GM18868 (cell line): ENCODE results near the gene CALD1.
A peak's percentile ranks its signal among the peaks of the same experiment; 100 is the strongest.

ENCODE experiments used
- ATAC-seq: cut with Tn5 transposase; IDR thresholded peaks from one replicate; pipeline ENCODE4 v1.9.1; 2021; ENCODE audit warnings: mild to moderate bottlenecking, moderate library complexity; ENCODE audit not compliant: unreplicated experiment

CALD1 gene

GRCh38 chr7:134856091-134856490 is 76.7 kb downstream of the CALD1 start:
- ATAC-seq: no peak

GRCh38 chr7:134856691-134857090 is 77.3 kb downstream of the CALD1 start:
- ATAC-seq: no peak

DNA sequence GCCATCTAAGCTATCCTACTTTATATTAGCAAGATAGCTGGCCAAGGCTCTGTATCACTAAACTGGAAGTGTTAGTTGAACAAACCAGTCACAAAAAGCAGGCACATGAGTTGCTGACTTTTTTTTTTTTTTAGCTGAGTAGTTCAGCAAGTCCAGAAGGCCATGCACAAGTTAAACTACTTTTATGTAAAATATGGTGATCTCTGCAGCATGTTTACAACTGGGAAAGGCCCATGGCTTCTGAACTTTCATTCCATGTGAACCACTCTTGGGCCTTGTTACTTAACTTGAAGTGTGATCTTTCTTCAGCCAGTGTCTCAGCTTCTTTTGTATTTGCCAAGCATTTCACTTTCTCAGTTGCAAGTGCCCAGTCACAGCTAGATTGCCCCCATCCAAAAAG is 78.5 kb downstream of the CALD1 start:
- ATAC-seq: no peak

DNA sequence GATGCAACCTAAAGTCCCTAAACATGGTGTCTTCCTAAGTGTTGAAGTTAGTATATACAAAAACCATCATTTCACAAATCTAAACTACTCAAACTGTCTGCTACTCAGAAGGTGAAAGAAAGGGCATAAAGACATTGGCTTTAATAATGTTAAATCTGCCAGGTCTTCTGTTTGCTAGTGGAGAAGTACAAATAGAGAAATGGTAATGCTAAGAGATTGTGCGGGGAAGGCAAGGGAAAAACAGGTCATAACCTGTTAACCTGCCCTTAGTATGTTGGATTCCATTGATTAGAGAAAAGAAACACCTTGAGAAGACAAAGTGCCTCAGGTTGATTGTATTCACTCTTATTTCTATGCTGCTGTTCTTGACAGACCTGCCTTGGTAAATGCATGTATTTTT is 80.3 kb downstream of the CALD1 start:
- no peak for ATAC-seq

DNA sequence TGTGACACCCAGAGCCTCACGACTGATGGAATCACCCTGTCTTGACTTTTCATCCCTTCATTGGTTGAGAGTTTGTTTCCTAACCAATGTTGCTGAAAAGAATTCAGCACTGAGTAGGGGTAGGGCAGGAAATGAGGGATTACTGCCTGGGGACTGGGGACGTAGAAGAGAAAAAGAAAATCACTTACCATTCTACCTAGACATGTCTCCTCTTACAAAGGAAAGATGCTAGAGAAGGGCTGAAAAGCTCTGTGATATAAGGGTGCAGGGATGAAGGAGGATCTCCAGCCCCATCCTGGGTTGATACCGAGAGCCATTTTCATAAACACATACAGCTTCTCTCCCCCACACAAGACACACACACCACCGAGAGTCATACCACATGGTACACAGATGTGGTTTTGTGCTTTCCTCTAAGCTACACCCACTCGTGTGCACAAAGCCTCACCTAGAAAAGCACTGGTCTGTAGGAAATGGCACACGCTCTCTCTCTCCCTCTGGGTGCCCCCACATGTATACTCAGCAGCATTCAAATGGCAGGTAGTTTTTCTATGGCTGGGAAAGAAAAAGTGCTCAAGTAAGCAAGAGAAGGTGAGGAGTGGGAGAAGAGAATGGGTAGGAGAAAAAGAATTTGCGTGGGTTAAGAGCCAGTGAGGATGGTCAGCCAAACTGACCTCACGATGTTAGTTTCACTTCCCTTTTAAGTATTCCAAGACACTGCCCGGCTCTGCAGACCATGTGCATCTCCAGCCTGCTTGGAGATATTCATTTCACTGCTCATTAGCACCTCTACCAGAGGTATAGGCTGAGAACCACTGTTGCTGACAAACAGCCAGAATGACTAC is 85.8 kb downstream of the CALD1 start:
- ATAC-seq: peak; percentile 75

DNA sequence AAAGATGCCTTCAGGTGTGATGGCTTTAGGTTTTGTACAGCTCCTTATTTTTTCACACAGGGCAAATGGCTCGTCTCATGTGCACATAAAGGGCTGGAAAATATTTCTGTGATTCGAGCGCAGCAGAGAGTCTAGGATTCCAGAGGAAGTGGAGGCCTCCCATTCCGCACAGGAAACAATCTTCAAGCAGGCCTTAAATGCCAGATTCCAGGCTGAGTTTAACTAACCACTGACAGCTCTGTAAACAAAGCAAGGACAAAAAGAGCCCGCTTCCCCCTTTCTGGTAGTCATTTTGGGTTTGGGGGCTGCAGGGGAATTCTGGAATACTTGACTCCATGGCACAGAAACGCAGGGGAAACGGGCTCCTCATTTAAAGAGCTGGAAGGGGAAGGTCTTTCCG is 87.2 kb downstream of the CALD1 start:
- ATAC-seq: no peak

DNA sequence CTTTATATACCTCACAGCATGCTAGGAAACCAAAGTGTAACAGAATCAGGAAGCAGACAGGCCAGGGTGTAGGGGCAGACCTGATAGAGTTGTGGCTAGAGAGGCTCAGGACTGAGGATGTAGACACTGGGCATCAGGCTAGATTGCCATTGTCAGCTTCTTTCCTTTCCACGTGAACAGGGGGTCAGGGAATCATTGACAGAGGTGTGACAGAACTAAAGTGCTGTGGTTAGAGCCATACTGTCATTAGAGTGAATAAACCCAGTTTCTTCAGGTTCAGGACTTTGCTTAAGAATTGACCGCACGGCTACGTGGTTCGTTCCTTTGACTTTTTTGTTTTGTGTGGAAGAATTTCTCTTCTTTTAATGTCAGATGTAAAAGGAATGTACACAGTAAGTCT is 90.7 kb downstream of the CALD1 start:
- no peak for ATAC-seq

- no peak for ATAC-seq
Measured at GRCh38 chr7:134870781-134871180, 91.3 kb downstream of the CALD1 start.

- ATAC-seq: no peak
Measured at GRCh38 chr7:134873253-134873652, 93.8 kb downstream of the CALD1 start.

GRCh38 chr7:134874407-134874806 is 95.0 kb downstream of the CALD1 start:
- ATAC-seq: no peak

DNA sequence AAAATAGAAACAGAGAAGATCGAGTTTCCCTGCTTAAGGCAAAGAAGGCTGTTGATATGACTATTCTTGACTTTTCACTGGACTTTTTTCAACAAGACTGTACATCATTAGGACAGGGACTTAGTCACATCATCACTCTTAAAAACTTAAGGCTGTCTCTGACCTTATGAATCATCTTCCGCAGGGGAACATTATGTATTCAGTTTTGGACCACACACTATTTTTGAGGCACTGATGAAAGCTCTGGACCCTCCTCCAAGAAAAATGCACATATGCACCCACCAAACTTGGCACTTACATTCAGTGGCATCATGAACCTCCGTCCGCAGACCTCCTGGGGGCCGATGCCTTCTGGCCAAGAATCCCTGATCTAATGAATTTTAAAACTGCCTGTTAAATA is 96.4 kb downstream of the CALD1 start:
- ATAC-seq: no peak

DNA sequence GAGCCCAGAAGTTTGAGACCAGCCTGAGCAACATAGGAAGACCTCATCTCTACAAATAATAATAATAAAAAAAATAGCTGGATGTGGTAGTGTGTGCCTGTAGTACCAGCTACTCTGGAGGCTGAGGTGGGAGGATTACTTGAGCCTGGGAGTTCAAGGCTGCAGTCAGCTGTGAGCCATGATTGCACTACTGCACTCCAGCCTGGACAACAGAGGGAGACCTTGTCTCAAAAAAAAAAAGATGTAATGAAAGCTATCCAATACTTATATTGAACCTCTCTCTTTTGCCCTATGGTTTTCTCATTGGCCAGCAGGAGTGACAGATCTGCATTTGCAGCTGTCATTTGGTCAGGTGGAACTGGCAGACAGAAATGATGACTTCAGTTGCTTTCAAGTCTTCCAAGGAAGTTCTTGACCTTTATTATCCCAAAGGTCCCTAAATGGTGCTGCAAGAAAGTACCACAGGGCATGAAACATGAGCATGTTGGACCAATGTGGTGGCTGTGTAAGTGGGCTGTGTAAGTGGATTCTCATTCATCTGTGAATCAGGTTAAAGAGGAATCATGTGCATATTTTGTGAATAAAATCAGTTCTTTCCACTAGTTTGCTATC is 99.4 kb downstream of the CALD1 start:
- no peak for ATAC-seq

DNA sequence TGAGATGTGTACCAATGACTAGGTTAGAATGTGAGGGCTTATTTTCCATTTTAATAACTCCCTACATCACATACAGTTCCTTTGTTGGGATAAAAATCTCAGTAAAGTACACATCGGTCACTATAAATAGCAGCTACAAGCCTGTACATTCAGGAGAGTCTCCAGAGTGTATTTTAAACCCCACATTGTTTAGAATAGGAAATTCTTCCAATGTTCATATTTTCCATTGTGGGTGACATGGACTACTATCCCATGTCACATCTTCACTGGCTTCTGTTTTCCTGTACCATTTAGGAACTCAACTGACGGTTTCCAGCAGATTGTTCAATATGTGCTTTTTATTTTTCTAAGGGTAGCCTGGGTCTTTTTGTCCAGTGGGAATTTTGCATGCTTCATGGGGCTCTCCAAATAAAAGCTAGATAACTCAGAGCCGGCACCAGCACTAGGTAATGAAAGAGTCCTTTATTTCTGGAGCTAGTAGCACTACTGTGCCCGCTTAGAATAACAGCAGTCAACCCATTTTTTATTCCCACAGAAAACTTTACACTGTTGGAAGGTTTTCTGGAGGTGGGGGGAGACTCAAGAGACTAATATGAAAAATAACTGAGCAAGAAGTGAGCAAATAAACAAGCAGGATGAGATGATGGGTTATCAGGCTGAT is 100.5 kb downstream of the CALD1 start:
- ATAC-seq: no peak

GRCh38 chr7:134882481-134882880 is 103.0 kb downstream of the CALD1 start:
- no peak for ATAC-seq

GRCh38 chr7:134885967-134886352 is 106.5 kb downstream of the CALD1 start:
- no peak for ATAC-seq

DNA sequence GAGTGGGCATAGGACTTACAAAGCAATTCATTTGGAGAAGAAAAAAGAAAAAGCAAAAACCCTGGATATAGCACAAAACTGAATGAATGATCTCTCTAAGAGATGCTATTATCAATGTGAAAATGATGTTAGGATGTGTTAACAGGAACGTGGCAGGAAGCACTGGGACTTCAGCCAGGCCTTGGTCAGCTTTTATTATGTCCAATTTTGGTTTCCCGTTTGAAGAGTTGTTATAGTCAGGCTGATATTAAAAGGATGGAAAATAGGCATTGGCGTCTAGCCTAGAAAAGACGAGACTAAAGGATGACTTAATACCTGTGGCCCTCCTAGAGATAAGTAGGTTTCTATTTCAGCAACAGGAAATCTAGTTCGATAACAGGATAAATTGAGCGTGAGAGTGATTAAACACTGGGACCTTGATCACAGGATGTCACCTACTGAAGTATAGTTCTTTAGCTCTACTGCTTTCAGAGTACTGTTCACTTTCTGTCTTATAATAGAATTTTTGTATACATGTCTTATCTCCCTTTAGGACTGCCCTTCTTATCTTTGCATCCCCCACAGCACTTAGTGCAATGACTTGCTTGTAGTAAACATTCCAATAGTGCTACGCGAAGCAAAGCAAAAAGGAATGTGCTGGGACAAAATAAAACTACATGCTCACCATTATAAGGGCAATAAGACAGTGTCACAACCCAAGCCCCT is 107.1 kb downstream of the CALD1 start:
- no peak for ATAC-seq

DNA sequence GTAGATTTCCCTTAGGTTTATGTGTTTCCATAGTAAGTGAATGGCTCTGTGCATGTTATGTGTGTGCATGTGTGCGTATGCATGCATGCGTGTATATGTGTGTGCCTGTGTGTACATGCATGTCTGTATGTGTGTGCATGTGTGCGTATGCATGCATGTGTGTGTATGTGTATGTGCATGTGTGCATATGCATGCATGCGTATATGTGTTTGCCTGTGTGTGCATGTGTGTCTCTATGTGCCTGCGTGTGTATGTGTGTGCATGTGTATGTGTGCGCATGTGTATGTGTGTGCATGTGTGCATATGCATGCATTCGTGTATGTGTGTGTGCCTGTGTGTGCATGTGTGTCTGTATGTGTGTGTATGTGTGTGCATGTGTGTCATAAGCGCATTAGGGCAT is 108.1 kb downstream of the CALD1 start:
- no peak for ATAC-seq

GRCh38 chr7:134888141-134888740 is 108.8 kb downstream of the CALD1 start:
- no peak for ATAC-seq

DNA sequence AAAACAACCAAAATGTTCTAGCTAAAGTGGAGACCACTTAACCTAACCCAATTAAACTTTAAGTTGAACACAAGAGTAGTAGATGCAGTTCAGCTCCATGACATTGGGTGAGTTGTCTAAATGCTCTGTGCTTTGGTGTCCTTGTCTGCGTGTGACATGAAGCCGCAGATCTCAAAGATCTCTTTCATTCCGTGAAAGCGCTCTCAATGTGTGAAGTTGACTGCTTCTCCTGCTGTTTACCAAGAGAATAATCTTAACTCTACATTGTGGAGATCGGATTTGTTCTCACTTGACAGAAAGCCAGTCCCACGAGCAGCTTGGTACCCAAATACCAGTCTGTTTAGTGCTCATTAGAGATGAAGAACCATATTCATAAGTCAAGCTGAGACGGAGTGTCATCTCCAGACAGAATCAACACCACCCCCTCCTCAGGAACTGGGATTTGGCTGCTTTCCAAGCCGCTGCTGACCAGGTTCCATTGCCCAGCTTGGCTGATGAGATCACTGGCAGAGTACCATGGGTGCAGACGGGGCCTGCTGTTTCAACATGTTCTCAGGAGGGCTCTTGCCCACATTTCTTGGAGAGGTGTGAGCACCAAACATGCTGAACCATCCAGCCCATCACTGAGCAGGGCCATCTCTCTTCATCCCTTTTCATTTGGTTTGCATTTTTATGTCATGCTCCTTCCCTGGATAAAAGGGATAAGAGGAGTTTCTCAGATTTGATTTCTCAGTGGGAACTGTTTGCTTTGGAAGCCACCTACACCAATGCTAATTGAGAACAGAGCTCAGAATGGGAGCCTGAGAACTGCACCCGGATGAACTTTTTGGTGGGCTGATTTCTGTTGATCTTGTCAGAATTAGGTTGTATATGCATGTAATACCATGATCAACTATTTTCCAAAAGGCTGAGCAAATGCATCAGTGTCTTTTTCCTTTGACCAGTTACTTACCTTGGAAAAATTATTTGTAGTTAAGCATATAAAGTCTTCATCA is 111.1 kb downstream of the CALD1 start:
- ATAC-seq: no peak

DNA sequence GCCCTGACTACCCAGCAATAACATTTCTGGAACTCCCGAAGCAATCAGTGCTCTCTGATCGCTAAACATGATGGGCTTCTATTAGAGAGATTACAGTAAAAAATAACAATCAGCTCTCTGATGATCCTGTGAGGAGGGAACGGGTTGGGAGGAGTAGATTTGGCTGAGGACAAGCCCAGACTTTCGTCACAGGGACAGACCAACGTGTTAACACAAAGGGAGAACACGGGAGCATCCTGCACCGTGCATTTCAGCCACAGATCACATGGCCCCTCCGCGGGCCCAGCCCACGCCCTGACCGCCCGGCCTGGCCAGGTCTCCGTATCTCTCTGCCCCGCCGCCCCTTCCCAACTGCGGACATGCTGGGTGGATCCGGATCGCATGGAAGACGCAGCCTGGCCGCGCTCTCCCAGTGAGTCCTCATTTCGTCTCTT is 111.8 kb downstream of the CALD1 start:
- no peak for ATAC-seq
